ENCODE data around the gene SYT17. TPM values are rescaled to one million over a fixed set of nuclear protein-coding genes. Genes with fewer than 3 reads are reported as not detected.

SYT17 gene
- total RNA-seq, 6 donors from 2014 or later, result 11.6 to 49.2 (median 14.8) TPM

- Histone ChIP-seq H3K27me3 (no peaks in the 10 kb centered on the region), H3K9me3 (no peaks in the 10 kb centered on the region), H3K36me3 (peaks cover 0 to 18% (median 4%) of the 10 kb centered on the region in 4 donors), H3K27ac (no peak overlapping the region), H3K4me1 (no peaks in the 10 kb centered on the region), H3K4me3 (no peak overlapping the region)
- whole genome bisulfite sequencing, 2 donors, result 90 to 98% methylated on average over 2 of the region's 2 CpGs
- TF ChIP-seq POLR2A (IDR thresholded peaks at IDR 0.05), result no peak
- TF ChIP-seq POLR2AphosphoS5 (IDR thresholded peaks at IDR 0.05), result no peak
- TF ChIP-seq EP300 (IDR thresholded peaks at IDR 0.05), result no peak
- TF ChIP-seq, protein P1, sequence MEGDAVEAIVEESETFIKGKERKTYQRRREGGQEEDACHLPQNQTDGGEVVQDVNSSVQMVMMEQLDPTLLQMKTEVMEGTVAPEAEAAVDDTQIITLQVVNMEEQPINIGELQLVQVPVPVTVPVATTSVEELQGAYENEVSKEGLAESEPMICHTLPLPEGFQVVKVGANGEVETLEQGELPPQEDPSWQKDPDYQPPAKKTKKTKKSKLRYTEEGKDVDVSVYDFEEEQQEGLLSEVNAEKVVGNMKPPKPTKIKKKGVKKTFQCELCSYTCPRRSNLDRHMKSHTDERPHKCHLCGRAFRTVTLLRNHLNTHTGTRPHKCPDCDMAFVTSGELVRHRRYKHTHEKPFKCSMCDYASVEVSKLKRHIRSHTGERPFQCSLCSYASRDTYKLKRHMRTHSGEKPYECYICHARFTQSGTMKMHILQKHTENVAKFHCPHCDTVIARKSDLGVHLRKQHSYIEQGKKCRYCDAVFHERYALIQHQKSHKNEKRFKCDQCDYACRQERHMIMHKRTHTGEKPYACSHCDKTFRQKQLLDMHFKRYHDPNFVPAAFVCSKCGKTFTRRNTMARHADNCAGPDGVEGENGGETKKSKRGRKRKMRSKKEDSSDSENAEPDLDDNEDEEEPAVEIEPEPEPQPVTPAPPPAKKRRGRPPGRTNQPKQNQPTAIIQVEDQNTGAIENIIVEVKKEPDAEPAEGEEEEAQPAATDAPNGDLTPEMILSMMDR (IDR thresholded peaks at IDR 0.05), result no peak
- ATAC-seq (ENCODE audit: low FRiP score in 2 of 2) (no peak), DNase-seq (no peak)
Observed at GRCh38 chr16:19219836-19220235, 51.8 kb downstream of the SYT17 start.

DNA sequence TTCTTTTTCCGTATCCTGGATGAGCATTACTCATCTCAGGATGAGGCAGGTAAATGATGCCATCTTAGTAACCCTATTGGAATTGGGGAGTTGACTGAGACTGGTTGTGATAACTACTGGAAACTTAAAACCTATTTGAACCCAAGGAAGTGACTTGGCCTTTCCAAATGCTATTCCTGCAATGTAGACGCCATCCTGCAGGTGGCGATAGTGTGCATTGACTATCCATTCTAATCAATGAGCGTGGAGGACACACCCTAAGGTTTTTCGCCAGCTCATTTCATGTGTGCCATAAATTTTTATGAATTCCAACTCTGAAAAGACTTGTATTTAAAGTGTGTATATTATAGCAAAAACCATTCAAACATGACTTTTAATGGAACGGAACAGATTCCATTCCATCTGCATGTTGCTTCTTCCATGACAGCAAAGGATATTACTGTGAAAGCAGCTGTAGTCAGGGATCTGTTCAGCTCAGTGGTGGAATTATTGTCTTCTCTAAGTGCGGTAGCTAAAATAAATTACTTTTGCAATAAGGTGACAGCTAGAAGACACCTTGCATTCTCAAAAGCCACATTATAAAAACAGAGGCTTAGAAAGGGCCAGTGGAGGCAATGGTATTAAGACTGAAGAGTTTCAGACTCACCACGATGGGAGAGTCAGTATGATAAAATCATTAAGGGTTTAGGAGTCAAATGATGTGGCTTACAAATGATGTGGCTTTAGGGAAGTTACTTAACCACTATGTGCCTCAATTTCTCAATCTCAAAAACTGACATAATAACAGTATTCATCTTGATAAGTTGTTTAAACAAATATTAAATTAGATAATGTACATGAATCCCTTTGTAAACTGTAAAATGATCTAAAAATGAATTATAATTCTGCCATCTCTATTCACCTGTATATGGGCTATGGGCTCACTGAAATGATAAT lies 55.5 kb downstream of the SYT17 start:
- Histone ChIP-seq H3K4me1 (no peaks in the 10 kb centered on the region), H3K27ac (no peak overlapping the region), H3K4me3 (no peak overlapping the region), H3K36me3 (peaks cover 0 to 47% (median 18%) of the 10 kb centered on the region in 4 donors), H3K9me3 (no peaks in the 10 kb centered on the region), H3K27me3 (no peaks in the 10 kb centered on the region)
- ATAC-seq (ENCODE audit: low FRiP score in 2 of 2) (no peak), DNase-seq (peak in 1 of 2 donors; percentile 25)
- WGBS, 2 donors, result 66 to 71% methylated on average over 8 of the region's 8 CpGs
- no peak for TF ChIP-seq POLR2AphosphoS5 (IDR thresholded peaks at IDR 0.05)
- TF ChIP-seq, protein P1 (IDR thresholded peaks at IDR 0.05), result peak in 5 of 6 experiments; percentile 10 to 52 (median 33)

GRCh38 chr16:19225651-19226050 lies 57.6 kb downstream of the SYT17 start:
- Histone ChIP-seq H3K36me3 (peaks cover 0 to 53% (median 18%) of the 10 kb centered on the region in 4 donors), H3K4me3 (no peak overlapping the region), H3K9me3 (no peaks in the 10 kb centered on the region), H3K4me1 (no peaks in the 10 kb centered on the region), H3K27ac (no peak overlapping the region), H3K27me3 (no peaks in the 10 kb centered on the region)
- DNase-seq (no peak), ATAC-seq (ENCODE audit: low FRiP score in 2 of 2) (no peak)
- TF ChIP-seq EP300 (IDR thresholded peaks at IDR 0.05) (no peak), POLR2AphosphoS5 (IDR thresholded peaks at IDR 0.05) (no peak), POLR2A (IDR thresholded peaks at IDR 0.05) (no peak)
- TF ChIP-seq, protein P1 (IDR thresholded peaks at IDR 0.05), result no peak

DNA sequence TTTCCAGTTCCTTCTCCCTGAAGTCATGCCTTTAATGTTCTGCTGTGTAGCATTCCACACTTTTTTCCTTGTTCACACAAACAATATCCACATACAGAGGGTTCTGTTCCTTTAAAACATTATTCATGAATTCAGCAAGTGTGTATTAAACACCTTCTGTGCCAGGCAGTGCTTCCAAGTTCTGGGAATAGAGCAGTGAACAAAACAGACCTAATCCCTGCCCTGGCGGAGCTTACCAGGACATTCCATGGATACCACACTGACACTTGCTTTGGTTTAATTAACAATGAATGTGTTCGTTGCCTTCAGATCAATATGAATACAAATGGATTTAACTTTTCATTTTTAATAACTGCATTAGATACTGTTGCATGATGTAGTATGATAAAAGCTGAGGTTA lies 59.6 kb downstream of the SYT17 start:
- peaks cover 0 to 53% (median 18%) of the 10 kb centered on the region in 4 donors for H3K36me3 ChIP-seq
- H3K27me3 ChIP-seq, result no peaks in the 10 kb centered on the region
- no peak for ATAC-seq (ENCODE audit: low FRiP score in 2 of 2)
- no peak for DNase-seq
- H3K4me1 ChIP-seq, result no peaks in the 10 kb centered on the region
- H3K9me3 ChIP-seq, result no peaks in the 10 kb centered on the region
- H3K27ac ChIP-seq, result no peak overlapping the region
- H3K4me3 ChIP-seq, result no peak overlapping the region
- 71 to 74% methylated on average over 2 of the region's 2 CpGs for WGBS, 2 donors
- TF ChIP-seq EP300 (IDR thresholded peaks at IDR 0.05) (no peak), POLR2A (IDR thresholded peaks at IDR 0.05) (no peak), POLR2AphosphoS5 (IDR thresholded peaks at IDR 0.05) (no peak)
- TF ChIP-seq, protein P1 (IDR thresholded peaks at IDR 0.05), result no peak
